Posterior vena cava (tissue), 2 donors: ENCODE results near the gene HS3ST5. TPM values are rescaled to one million over a fixed set of nuclear protein-coding genes. Genes with fewer than 3 reads are reported as not detected.
"Not testable (repeated sequence)": the region's sequence is repeated elsewhere in the genome, so short reads cannot be mapped to it uniquely, and the experiment has no call there.

Source experiments
- DNase-seq: peaks from one replicate; pipeline ENCODE4 v3.0.0-alpha.2; 2020; ENCODE audit warnings: low spot score
- intact Hi-C, 2 donors: fragments of 100-400 bp; cut with DNase I; formaldehyde crosslinking; loops; one replicate each; pipeline versions ENCODE4 v1.14.1 to v1.14.2; 2022 to 2023
- total RNA-seq, 2 donors: library from RNA; stranded (reverse); fragmentation: NEBNext Ultra II Directional; extraction: Animal tissue kit (Norgen Biotek cat#: 25700); gene quantifications; one replicate each; pipeline ENCODE4 v1.2.1, GENCODE V29; 2021
- donor health status: DM: yes; HTN: yes; CAD: no.
- donor health status: DM: yes; HTN: yes; CAD: no.

HS3ST5 gene
- total RNA-seq, 2 donors from 2014 or later = not detected

- no peak for DNase-seq
- intact Hi-C loops = no loop called here
Measured at GRCh38 chr6:114075777-114076176, 267.0 kb downstream of the HS3ST5 start.

- DNase-seq = no peak
Measured at GRCh38 chr6:114075300-114075699, 267.5 kb downstream of the HS3ST5 start.

GRCh38 chr6:114068771-114069170 lies 274.1 kb downstream of the HS3ST5 start:
- DNase-seq = no peak
- intact Hi-C loops = no loop called here

More at GRCh38 chr6:114075300-114075699, 267.5 kb downstream of the HS3ST5 start:
- intact Hi-C loops = no loop called here

GRCh38 chr6:114068116-114068515 lies 274.7 kb downstream of the HS3ST5 start:
- no peak for DNase-seq
- intact Hi-C loops = no loop called here

- intact Hi-C loops = no loop called here
Measured at GRCh38 chr6:114064862-114065261, 278.0 kb downstream of the HS3ST5 start.

GRCh38 chr6:114063956-114064355 lies 278.9 kb downstream of the HS3ST5 start:
- intact Hi-C loops = no loop called here
- no peak for DNase-seq

More at GRCh38 chr6:114064862-114065261, 278.0 kb downstream of the HS3ST5 start:
- DNase-seq = no peak

GRCh38 chr6:114062199-114062598 lies 280.6 kb downstream of the HS3ST5 start:
- intact Hi-C loops = no loop called here
- no peak for DNase-seq

- DNase-seq = no peak
- intact Hi-C loops = no loop called here
Measured at GRCh38 chr6:114061741-114062140, 281.1 kb downstream of the HS3ST5 start.

GRCh38 chr6:114061116-114061515 lies 281.7 kb downstream of the HS3ST5 start:
- DNase-seq = no peak
- intact Hi-C loops = no loop called here

- intact Hi-C loops = no loop called here
- no peak for DNase-seq
Measured at GRCh38 chr6:114058435-114058834, 284.4 kb downstream of the HS3ST5 start.

GRCh38 chr6:114055763-114056162 lies 287.1 kb downstream of the HS3ST5 start:
- DNase-seq = no peak
- intact Hi-C loops = no loop called here

GRCh38 chr6:114055349-114055748 lies 287.5 kb downstream of the HS3ST5 start:
- DNase-seq = no peak
- intact Hi-C loops = no loop called here

- intact Hi-C loops = no loop called here
- DNase-seq = no peak
Measured at GRCh38 chr6:114053791-114054190, 289.0 kb downstream of the HS3ST5 start.

- intact Hi-C loops = no loop called here
- DNase-seq = no peak
Measured at GRCh38 chr6:114052141-114052540, 290.7 kb downstream of the HS3ST5 start.

- intact Hi-C loops = no loop called here
- no peak for DNase-seq
Measured at GRCh38 chr6:114051031-114051430, 291.8 kb downstream of the HS3ST5 start.

GRCh38 chr6:114049367-114049966 lies 293.4 kb downstream of the HS3ST5 start:
- intact Hi-C loops = no loop called here
- no peak for DNase-seq

GRCh38 chr6:114044566-114044965 lies 298.3 kb downstream of the HS3ST5 start:
- intact Hi-C loops, DNase-seq: not testable (repeated sequence)

GRCh38 chr6:114042267-114043016 lies 300.4 kb downstream of the HS3ST5 start:
- no peak for DNase-seq
- intact Hi-C loops = no loop called here

- intact Hi-C loops = no loop called here
- no peak for DNase-seq
Measured at GRCh38 chr6:114040871-114041270, 302.0 kb downstream of the HS3ST5 start.

GRCh38 chr6:114039841-114040240 lies 303.0 kb downstream of the HS3ST5 start:
- intact Hi-C loops = no loop called here

GRCh38 chr6:114033606-114034005 lies 309.2 kb downstream of the HS3ST5 start:
- intact Hi-C loops = no loop called here
- DNase-seq = no peak

More at GRCh38 chr6:114039841-114040240, 303.0 kb downstream of the HS3ST5 start:
- DNase-seq = no peak
